Keratinocyte (primary cell): ENCODE measurements around the gene EYS.

ENCODE experiments used
- EZH2 ChIP-seq: IDR thresholded peaks from one replicate; pipeline ENCODE4 v1.6.1; 2012; ENCODE audit warnings: inconsistent platforms, mild to moderate bottlenecking, low read length, moderate library complexity
- TF ChIP-seq, protein P1 (sequence below), 3 experiments: IDR thresholded peaks in 1 of 3; conservative IDR thresholded peaks in 1 of 3; optimal IDR thresholded peaks in 1 of 3; 2 replicates in 2 of 3; 3 replicates in 1 of 3; pipeline versions ENCODE3 to v1.5.1; 2011; ENCODE audit warnings: low read length in 3 of 3, mild to moderate bottlenecking in 3 of 3, moderate library complexity in 2 of 3, control low read depth in 1 of 3, inconsistent platforms in 1 of 3; ENCODE audit not compliant: insufficient read depth in 2 of 3; ENCODE audit errors: extremely low read depth in 1 of 3

DNA sequence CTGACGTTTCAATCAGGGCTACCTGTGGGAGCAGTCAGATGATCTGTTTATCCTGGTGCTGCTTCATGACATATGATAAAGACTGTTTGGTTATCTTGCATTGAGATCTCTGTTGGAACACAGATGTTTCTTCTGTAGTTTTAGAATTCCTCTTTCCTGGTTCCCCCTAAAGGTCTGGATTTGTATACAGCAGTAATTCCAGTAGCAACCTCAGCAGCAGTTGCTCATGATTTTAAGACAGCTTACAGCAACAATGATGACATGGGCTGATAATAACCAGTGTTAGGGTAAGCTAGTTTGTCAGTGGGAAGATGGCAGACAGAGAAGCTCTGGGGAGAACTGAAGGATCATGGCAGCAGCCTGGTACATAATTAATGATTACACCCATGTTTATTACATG lies 1632.0 kb downstream of the EYS start:
- TF ChIP-seq, protein P1, sequence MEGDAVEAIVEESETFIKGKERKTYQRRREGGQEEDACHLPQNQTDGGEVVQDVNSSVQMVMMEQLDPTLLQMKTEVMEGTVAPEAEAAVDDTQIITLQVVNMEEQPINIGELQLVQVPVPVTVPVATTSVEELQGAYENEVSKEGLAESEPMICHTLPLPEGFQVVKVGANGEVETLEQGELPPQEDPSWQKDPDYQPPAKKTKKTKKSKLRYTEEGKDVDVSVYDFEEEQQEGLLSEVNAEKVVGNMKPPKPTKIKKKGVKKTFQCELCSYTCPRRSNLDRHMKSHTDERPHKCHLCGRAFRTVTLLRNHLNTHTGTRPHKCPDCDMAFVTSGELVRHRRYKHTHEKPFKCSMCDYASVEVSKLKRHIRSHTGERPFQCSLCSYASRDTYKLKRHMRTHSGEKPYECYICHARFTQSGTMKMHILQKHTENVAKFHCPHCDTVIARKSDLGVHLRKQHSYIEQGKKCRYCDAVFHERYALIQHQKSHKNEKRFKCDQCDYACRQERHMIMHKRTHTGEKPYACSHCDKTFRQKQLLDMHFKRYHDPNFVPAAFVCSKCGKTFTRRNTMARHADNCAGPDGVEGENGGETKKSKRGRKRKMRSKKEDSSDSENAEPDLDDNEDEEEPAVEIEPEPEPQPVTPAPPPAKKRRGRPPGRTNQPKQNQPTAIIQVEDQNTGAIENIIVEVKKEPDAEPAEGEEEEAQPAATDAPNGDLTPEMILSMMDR (optimal IDR thresholded peaks at IDR 0.05 in 1 of 3, IDR thresholded peaks at IDR 0.05 in 1 of 3, conservative IDR thresholded peaks at IDR 0.05 in 1 of 3; ENCODE audit: extremely low read depth in 1 of 3, insufficient read depth in 2 of 3, low read length in 3 of 3): no peak
- TF ChIP-seq EZH2: no peak
